Karpas-422 (cell line): Measurements from ENCODE around the gene CSRP1. TPM values are rescaled to one million over a fixed set of nuclear protein-coding genes. Genes with fewer than 3 reads are reported as not detected.

Experiments
- DNase-seq: peaks from one replicate; pipeline ENCODE4 v3.0.0-alpha.2; 2015
- H2AFZ ChIP-seq: fragments of 200-600 bp; sonication (generic); 2 replicates; pipeline ENCODE4 v1.6.1; 2014; ENCODE audit warnings: antibody characterized with exemption, low read length, mixed read lengths
- H3K27ac ChIP-seq: fragments of 200-600 bp; sonication (generic); 2 replicates; pipeline ENCODE4 v1.5.1; 2014; ENCODE audit warnings: mild to moderate bottlenecking, low read length, moderate library complexity
- H3K27me3 ChIP-seq: fragments of 200-600 bp; sonication (generic); 2 replicates; pipeline ENCODE4 v1.6.1; 2014; ENCODE audit warnings: low read length, mixed read lengths
- H3K36me3 ChIP-seq: fragments of 200-600 bp; sonication (generic); 2 replicates; pipeline ENCODE4 v1.6.1; 2014; ENCODE audit warnings: low read length, mixed read lengths; ENCODE audit not compliant: insufficient read depth
- H3K4me1 ChIP-seq: fragments of 200-600 bp; sonication (generic); 2 replicates; pipeline ENCODE4 v1.6.1; 2014; ENCODE audit warnings: mild to moderate bottlenecking, low read length, mixed read lengths
- H3K4me2 ChIP-seq: fragments of 200-600 bp; sonication (generic); 2 replicates; pipeline ENCODE4 v1.6.1; 2014; ENCODE audit warnings: low read length, low read depth, mild to moderate bottlenecking; ENCODE audit not compliant: poor library complexity, severe bottlenecking
- H3K4me3 ChIP-seq: fragments of 200-600 bp; sonication (generic); 2 replicates; pipeline ENCODE4 v1.5.1; 2014; ENCODE audit warnings: mild to moderate bottlenecking, antibody characterized with exemption, low read length, mixed read lengths
- H3K79me2 ChIP-seq: fragments of 200-600 bp; sonication (generic); 2 replicates; pipeline ENCODE4 v1.6.1; 2014; ENCODE audit warnings: mild to moderate bottlenecking, low read length, mixed read lengths
- H3K9ac ChIP-seq: fragments of 200-600 bp; sonication (generic); 2 replicates; pipeline ENCODE4 v1.6.0; 2014; ENCODE audit warnings: low read length
- H3K9me2 ChIP-seq: fragments of 200-600 bp; sonication (generic), shearing (Covaris generic); replicated peaks from 2 replicates; pipeline ENCODE4 v1.6.0; 2014; ENCODE audit warnings: mild to moderate bottlenecking, low read length, moderate library complexity; ENCODE audit not compliant: insufficient read depth
- H3K9me3 ChIP-seq: fragments of 300-700, 200-600 bp; sonication (generic); 2 replicates; pipeline ENCODE4 v1.6.1; 2014; ENCODE audit warnings: low read length, mixed read lengths
- H4K20me1 ChIP-seq: fragments of 200-600 bp; sonication (generic); 2 replicates; pipeline ENCODE4 v1.6.1; 2014; ENCODE audit warnings: mild to moderate bottlenecking, antibody characterized with exemption, low read length, low read depth; ENCODE audit not compliant: insufficient read depth
- total RNA-seq: library from RNA; depleted of rRNA; stranded (reverse); fragments of >200 nt; shearing (Covaris generic); gene quantifications from 2 replicates; pipeline ENCODE4 v1.2.3, GENCODE V29; 2014; ENCODE audit warnings: low replicate concordance

CSRP1 gene
- total RNA-seq, 1 experiment from 2014 or later: 39.8 TPM

DNA sequence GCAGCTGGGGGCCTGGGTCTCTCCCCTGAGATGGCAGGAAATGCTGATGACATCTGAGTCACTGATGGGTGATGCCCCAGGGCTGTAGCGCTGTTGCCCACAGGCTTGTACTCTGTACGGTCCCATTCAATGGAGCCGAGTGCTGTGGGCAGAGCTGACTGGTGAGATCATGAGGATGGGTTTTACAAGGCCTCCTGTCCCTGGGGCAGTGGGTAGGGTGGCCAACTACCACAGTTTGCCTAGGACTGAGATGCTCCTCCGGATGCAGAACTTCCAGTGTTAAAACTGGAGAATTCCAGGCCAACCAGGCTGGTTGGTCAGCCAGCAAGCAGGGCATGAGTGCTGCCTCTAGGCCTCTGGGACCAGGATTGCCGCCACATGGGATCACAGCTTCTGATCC, 47.1 kb downstream of the CSRP1 start:
- Histone ChIP-seq H4K20me1 (no peaks in the 10 kb centered on the region), H2AFZ (no peak overlapping the region), H3K4me2 (no peak overlapping the region), H3K9ac (no peak overlapping the region), H3K4me1 (peaks cover 47% of the 10 kb centered on the region), H3K27me3 (no peaks in the 10 kb centered on the region), H3K36me3 (no peaks in the 10 kb centered on the region), H3K27ac (no peak overlapping the region), H3K9me2 (no peaks in the 10 kb centered on the region), H3K9me3 (no peaks in the 10 kb centered on the region), H3K79me2 (no peaks in the 10 kb centered on the region), H3K4me3 (no peak overlapping the region)
- no peak for DNase-seq

DNA sequence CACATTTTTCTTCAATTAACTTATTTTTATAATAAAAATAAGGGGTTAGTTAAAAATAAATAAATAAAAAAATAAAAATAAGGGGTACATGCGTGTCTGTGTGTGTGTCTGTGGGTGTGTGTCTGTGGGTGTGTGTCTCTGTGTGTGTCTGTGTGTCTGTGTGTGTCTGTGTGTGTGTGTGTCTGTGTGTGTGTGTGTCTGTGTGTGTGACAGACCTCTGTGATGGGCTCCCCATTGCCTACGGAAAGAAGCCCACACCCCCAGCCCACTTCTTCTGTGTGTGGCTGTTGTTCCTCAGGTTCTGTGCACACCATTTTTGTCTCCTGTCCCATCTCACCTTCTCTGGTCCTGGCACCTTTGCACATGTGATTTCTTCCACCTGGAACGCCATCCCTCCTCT, 47.9 kb downstream of the CSRP1 start:
- H3K9me3 ChIP-seq: no peaks in the 10 kb centered on the region
- H3K4me3 ChIP-seq: no peak overlapping the region
- H4K20me1 ChIP-seq: no peaks in the 10 kb centered on the region
- no peak overlapping the region for H2AFZ ChIP-seq
- no peak for DNase-seq
- H3K36me3 ChIP-seq: no peaks in the 10 kb centered on the region
- peaks cover 52% of the 10 kb centered on the region for H3K4me1 ChIP-seq
- H3K79me2 ChIP-seq: no peaks in the 10 kb centered on the region
- no peak overlapping the region for H3K9ac ChIP-seq
- H3K4me2 ChIP-seq: no peak overlapping the region
- H3K27me3 ChIP-seq: no peaks in the 10 kb centered on the region
- H3K27ac ChIP-seq: no peak overlapping the region
- no peaks in the 10 kb centered on the region for H3K9me2 ChIP-seq

- Histone ChIP-seq H2AFZ (0 out of 2 replicates have a peak overlapping the region, but pooled peaks have one; percentile 51), H3K9ac (no peak overlapping the region), H3K27ac (0 out of 2 replicates have a peak overlapping the region, but pooled peaks have one; percentile 69), H3K4me2 (peak overlapping the region; percentile 77), H3K79me2 (no peaks in the 10 kb centered on the region), H3K36me3 (no peaks in the 10 kb centered on the region; the same call in 1 of the 2 replicates), H3K4me3 (no peak overlapping the region), H3K4me1 (peaks cover 53% of the 10 kb centered on the region), H4K20me1 (no peaks in the 10 kb centered on the region), H3K9me2 (no peaks in the 10 kb centered on the region), H3K9me3 (no peaks in the 10 kb centered on the region), H3K27me3 (no peaks in the 10 kb centered on the region)
- DNase-seq: no peak
These were observed 49.4 kb downstream of the CSRP1 start for GRCh38 chr1:201457508-201457960.

GRCh38 chr1:201456499-201457309, 50.2 kb downstream of the CSRP1 start:
- Histone ChIP-seq H3K4me2 (peak overlapping the region; percentile 77), H3K27me3 (no peaks in the 10 kb centered on the region), H3K9ac (peak overlapping the region; percentile 39), H2AFZ (peak overlapping the region; percentile 51; the same call in 1 of the 2 replicates), H3K27ac (peak overlapping the region; percentile 69), H3K36me3 (no peaks in the 10 kb centered on the region; the same call in 1 of the 2 replicates), H3K9me3 (no peaks in the 10 kb centered on the region), H3K79me2 (no peaks in the 10 kb centered on the region), H3K4me1 (peaks cover 53% of the 10 kb centered on the region), H4K20me1 (no peaks in the 10 kb centered on the region), H3K9me2 (no peaks in the 10 kb centered on the region), H3K4me3 (peak overlapping the region; percentile 56)
- peak; percentile 80 for DNase-seq

GRCh38 chr1:201455098-201455497, 51.8 kb downstream of the CSRP1 start:
- Histone ChIP-seq H2AFZ (no peak overlapping the region), H3K9me3 (no peaks in the 10 kb centered on the region), H3K4me1 (peaks cover 62% of the 10 kb centered on the region), H3K79me2 (no peaks in the 10 kb centered on the region), H3K9ac (no peak overlapping the region), H3K27me3 (no peaks in the 10 kb centered on the region), H3K27ac (no peak overlapping the region), H4K20me1 (no peaks in the 10 kb centered on the region), H3K4me3 (no peak overlapping the region), H3K4me2 (no peak overlapping the region), H3K36me3 (no peaks in the 10 kb centered on the region; the same call in 1 of the 2 replicates), H3K9me2 (no peaks in the 10 kb centered on the region)
- no peak for DNase-seq

- Histone ChIP-seq H4K20me1 (no peaks in the 10 kb centered on the region), H3K4me2 (no peak overlapping the region), H3K9me2 (no peaks in the 10 kb centered on the region), H3K9ac (no peak overlapping the region), H3K4me3 (no peak overlapping the region), H3K4me1 (peaks cover 58% of the 10 kb centered on the region), H2AFZ (no peak overlapping the region), H3K27ac (no peak overlapping the region), H3K9me3 (no peaks in the 10 kb centered on the region), H3K27me3 (no peaks in the 10 kb centered on the region), H3K79me2 (no peaks in the 10 kb centered on the region), H3K36me3 (no peaks in the 10 kb centered on the region; the same call in 1 of the 2 replicates)
- no peak for DNase-seq
These were observed 52.3 kb downstream of the CSRP1 start for GRCh38 chr1:201454608-201455007.

- Histone ChIP-seq H3K9me3 (no peaks in the 10 kb centered on the region), H3K27ac (no peak overlapping the region), H3K79me2 (no peaks in the 10 kb centered on the region), H2AFZ (no peak overlapping the region), H3K9ac (no peak overlapping the region), H3K9me2 (no peaks in the 10 kb centered on the region), H4K20me1 (no peaks in the 10 kb centered on the region), H3K4me1 (peaks cover 58% of the 10 kb centered on the region), H3K27me3 (no peaks in the 10 kb centered on the region), H3K4me2 (no peak overlapping the region), H3K4me3 (no peak overlapping the region), H3K36me3 (no peaks in the 10 kb centered on the region; the same call in 1 of the 2 replicates)
- no peak for DNase-seq
These were observed 54.1 kb downstream of the CSRP1 start for GRCh38 chr1:201452866-201453265.

GRCh38 chr1:201450721-201451291, 56.1 kb downstream of the CSRP1 start:
- H3K79me2 ChIP-seq: no peaks in the 10 kb centered on the region
- H3K9me2 ChIP-seq: no peaks in the 10 kb centered on the region
- no peak overlapping the region for H3K4me2 ChIP-seq
- no peak overlapping the region; the same call in 1 of the 2 replicates for H2AFZ ChIP-seq
- no peaks in the 10 kb centered on the region for H3K9me3 ChIP-seq
- H3K9ac ChIP-seq: peak overlapping the region; percentile 39
- no peaks in the 10 kb centered on the region; the same call in 1 of the 2 replicates for H3K36me3 ChIP-seq
- H3K4me1 ChIP-seq: peaks cover 43% of the 10 kb centered on the region
- H3K4me3 ChIP-seq: no peak overlapping the region
- no peak for DNase-seq
- no peaks in the 10 kb centered on the region for H3K27me3 ChIP-seq
- H3K27ac ChIP-seq: no peak overlapping the region
- no peaks in the 10 kb centered on the region for H4K20me1 ChIP-seq
